Posterior cingulate gyrus (tissue), 11 donors: ENCODE data around the gene PRKAA2.
A peak's percentile ranks its signal among the peaks of the same experiment; 100 is the strongest.
"Not testable (repeated sequence)": the region's sequence is repeated elsewhere in the genome, so short reads cannot be mapped to it uniquely, and the experiment has no call there.

ENCODE experiments used
- DNase-seq, 10 donors: peaks; one replicate each; pipeline versions ENCODE4 v3.0.0 to v3.0.0-alpha.2; 2020 to 2021; ENCODE audit warnings: mixed read lengths in 3 of 10
- intact Hi-C: fragments of 100-400 bp; cut with DNase I; formaldehyde crosslinking; loops from one replicate; pipeline ENCODE4 v1.15.1; 2023

Gene PRKAA2

GRCh38 chr1:56644919-56645676, at the start of gene PRKAA2:
TSS of gene PRKAA2 (plus strand) at chr1:56645314. CDS start at chr1:56645388, 74 bp downstream.
- DNase-seq: peak; percentile 22 to 92 (median 56)
- intact Hi-C loops: no loop called here

- DNase-seq, intact Hi-C loops: not testable (repeated sequence)
Measured at GRCh38 chr1:56595397-56596191, 49.5 kb upstream of the PRKAA2 start.

- DNase-seq, intact Hi-C loops: not testable (repeated sequence)
Measured at GRCh38 chr1:56610097-56610496, 35.0 kb upstream of the PRKAA2 start.

GRCh38 chr1:56610770-56611169, 34.3 kb upstream of the PRKAA2 start:
- DNase-seq, intact Hi-C loops: not testable (repeated sequence)

- DNase-seq: no peak
- intact Hi-C loops: no loop called here
Measured at GRCh38 chr1:56617141-56617540, 28.0 kb upstream of the PRKAA2 start.

- intact Hi-C loops: no loop called here
- no peak for DNase-seq
Measured at GRCh38 chr1:56625819-56626440, 19.2 kb upstream of the PRKAA2 start.

GRCh38 chr1:56626546-56626945, 18.6 kb upstream of the PRKAA2 start:
- DNase-seq: no peak
- intact Hi-C loops: no loop called here

GRCh38 chr1:56627019-56627635, 18.0 kb upstream of the PRKAA2 start:
- DNase-seq: no peak
- intact Hi-C loops: no loop called here

- intact Hi-C loops: no loop called here
- no peak for DNase-seq
Measured at GRCh38 chr1:56627636-56628039, 17.5 kb upstream of the PRKAA2 start.

GRCh38 chr1:56630786-56631185, 14.3 kb upstream of the PRKAA2 start:
- no peak for DNase-seq
- intact Hi-C loops: no loop called here

- intact Hi-C loops: no loop called here
- no peak for DNase-seq
Measured at GRCh38 chr1:56631901-56632300, 13.2 kb upstream of the PRKAA2 start.

GRCh38 chr1:56634981-56635380, 10.1 kb upstream of the PRKAA2 start:
- intact Hi-C loops: no loop called here
- no peak for DNase-seq

GRCh38 chr1:56638248-56638647, 6.9 kb upstream of the PRKAA2 start:
- DNase-seq: no peak
- intact Hi-C loops: no loop called here

GRCh38 chr1:56639211-56639610, 5.9 kb upstream of the PRKAA2 start:
- intact Hi-C loops: no loop called here
- no peak for DNase-seq

GRCh38 chr1:56643661-56644060, 1.5 kb upstream of the PRKAA2 start:
- intact Hi-C loops: no loop called here
- DNase-seq: no peak

- DNase-seq: peak in 3 of 10 donors; percentile 10 to 77 (median 11)
- intact Hi-C loops: no loop called here
Measured at GRCh38 chr1:56644064-56644918, 823 bp upstream of the PRKAA2 start.

- peak in 9 of 10 donors; percentile 19 to 91 (median 33) for DNase-seq
- intact Hi-C loops: no loop called here
Measured at GRCh38 chr1:56645677-56646305, 677 bp downstream of the PRKAA2 start.

- no peak for DNase-seq
- intact Hi-C loops: no loop called here
Measured at GRCh38 chr1:56646611-56647010, 1.5 kb downstream of the PRKAA2 start.

GRCh38 chr1:56647106-56647505, 2.0 kb downstream of the PRKAA2 start:
- no peak for DNase-seq
- intact Hi-C loops: no loop called here
